Endodermal cell (in vitro differentiated cells): Measurements from ENCODE around the gene C2CD3. TPM values are rescaled to one million over a fixed set of nuclear protein-coding genes. Genes with fewer than 3 reads are reported as not detected.

Source experiments
- DNase-seq: peaks from one replicate; pipeline ENCODE4 v3.0.0-alpha.2; 2017
- H3K27ac ChIP-seq: 2 replicates; pipeline ENCODE4 v1.5.1; 2013; ENCODE audit warnings: mild to moderate bottlenecking, low read depth, low read length, moderate library complexity
- H3K27me3 ChIP-seq: 2 replicates; pipeline ENCODE4 v1.6.1; 2013; ENCODE audit warnings: mild to moderate bottlenecking, low read length, moderate library complexity; ENCODE audit not compliant: insufficient read depth, control insufficient read depth, poor library complexity, severe bottlenecking
- H3K36me3 ChIP-seq: 2 replicates; pipeline ENCODE4 v1.7.0; 2013; ENCODE audit warnings: mild to moderate bottlenecking, low read length, moderate library complexity; ENCODE audit not compliant: control insufficient read depth, insufficient read depth
- H3K4me1 ChIP-seq: one replicate; pipeline ENCODE4 v1.7.0; 2013; ENCODE audit warnings: low read length; ENCODE audit not compliant: control insufficient read depth, insufficient read depth
- H3K4me3 ChIP-seq: 2 replicates; pipeline ENCODE4 v1.5.1; 2013; ENCODE audit warnings: mild to moderate bottlenecking, low read length, moderate library complexity
- H3K9ac ChIP-seq: 2 replicates; pipeline ENCODE4 v1.6.1; 2013; ENCODE audit warnings: mild to moderate bottlenecking, low read length, moderate library complexity; ENCODE audit not compliant: poor library complexity, severe bottlenecking; ENCODE audit errors: extremely low read depth
- H3K9me3 ChIP-seq: 2 replicates; pipeline ENCODE4 v1.6.1; 2013; ENCODE audit warnings: mild to moderate bottlenecking, low read length, moderate library complexity; ENCODE audit not compliant: control insufficient read depth
- H3K27ac Mint-ChIP-seq: 2 replicates; pipeline ENCODE4 v1.8.0; 2020; ENCODE audit warnings: mixed read lengths
- H3K27me3 Mint-ChIP-seq: 2 replicates; pipeline ENCODE4 v1.8.0; 2021; ENCODE audit warnings: mild to moderate bottlenecking, mixed read lengths; ENCODE audit not compliant: insufficient read depth
- H3K36me3 Mint-ChIP-seq: 2 replicates; pipeline ENCODE4 v1.8.0; 2020; ENCODE audit warnings: low read depth, mixed read lengths
- H3K4me1 Mint-ChIP-seq: 2 replicates; pipeline ENCODE4 v1.8.0; 2020; ENCODE audit warnings: mixed read lengths
- H3K4me3 Mint-ChIP-seq: 2 replicates; pipeline ENCODE4 v1.8.0; 2020; ENCODE audit warnings: mild to moderate bottlenecking, moderate library complexity, mixed read lengths
- H3K9me3 Mint-ChIP-seq: 2 replicates; pipeline ENCODE4 v1.8.0; 2020; ENCODE audit warnings: mild to moderate bottlenecking, mixed read lengths
- CTCF ChIP-seq: fragments of 200-600 bp; sonication (generic); conservative IDR thresholded peaks from 2 replicates; pipeline ENCODE4 v1.5.0; 2021; ENCODE audit warnings: antibody characterized with exemption, mild to moderate bottlenecking
- WGBS, 2 experiments: methylation state at CpG; one replicate each; pipeline versions ENCODE4 v1.1.5 to v1.1.7; 2013; ENCODE audit warnings: missing lambda C conversion rate in 2 of 2, mixed read lengths in 1 of 2; ENCODE audit not compliant: insufficient coverage in 1 of 2, insufficient read length in 1 of 2; 5-methylcytosine and 5-hydroxymethylcytosine counted together
- total RNA-seq, 2 donors: library from RNA; stranded (reverse); fragmentation: NEBNext Ultra II Directional in 1 of 2; extraction: Animal tissue kit (Norgen Biotek cat#: 25700) in 1 of 2; gene quantifications; 2 replicates in 1 of 2; 3 replicates in 1 of 2; pipeline ENCODE4 v1.2.1, GENCODE V29; 2021

The C2CD3 gene
- total RNA-seq, 2 donors from 2014 or later = 31.0 to 34.2 TPM

- H3K27ac ChIP-seq = no peak overlapping the region
- H3K36me3 ChIP-seq = peaks cover 35% of the 10 kb centered on the region
- DNase-seq = no peak
- Mint-ChIP-seq H3K36me3 (peaks cover 25% of the 10 kb centered on the region), H3K4me3 (no peak overlapping the region), H3K4me1 (peaks cover 3% of the 10 kb centered on the region), H3K27ac (no peak overlapping the region), H3K9me3 (no peaks in the 10 kb centered on the region), H3K27me3 (no peaks in the 10 kb centered on the region)
- H3K27me3 ChIP-seq = no peaks in the 10 kb centered on the region
- no peaks in the 10 kb centered on the region for H3K9me3 ChIP-seq
- peak overlapping the region; percentile 86 for H3K4me3 ChIP-seq
- WGBS, 2 experiments = 77 to 84% methylated on average over 2 to 3 of the region's 3 CpGs
- no peak overlapping the region for H3K9ac ChIP-seq
- TF ChIP-seq CTCF = no peak
- peaks cover 9% of the 10 kb centered on the region for H3K4me1 ChIP-seq
These were observed 2.0 kb downstream of the C2CD3 start for GRCh38 chr11:74168838-74169237.

- no peak overlapping the region for H3K4me3 Mint-ChIP-seq
- H3K27me3 ChIP-seq = no peaks in the 10 kb centered on the region
- no peak for TF ChIP-seq CTCF
- no peak overlapping the region for H3K27ac Mint-ChIP-seq
- peaks cover 45% of the 10 kb centered on the region for H3K36me3 ChIP-seq
- no peak overlapping the region for H3K27ac ChIP-seq
- peaks cover 33% of the 10 kb centered on the region for H3K36me3 Mint-ChIP-seq
- no peak for DNase-seq
- no peaks in the 10 kb centered on the region for H3K9me3 ChIP-seq
- H3K4me1 ChIP-seq = no peaks in the 10 kb centered on the region
- H3K4me3 ChIP-seq = no peak overlapping the region
- 91 to 100% methylated on average over 2 of the region's 2 CpGs for WGBS, 2 experiments
- no peak overlapping the region for H3K9ac ChIP-seq
- no peaks in the 10 kb centered on the region for H3K9me3 Mint-ChIP-seq
- H3K4me1 Mint-ChIP-seq = no peaks in the 10 kb centered on the region
- H3K27me3 Mint-ChIP-seq = no peaks in the 10 kb centered on the region
These were observed 7.9 kb downstream of the C2CD3 start for GRCh38 chr11:74162681-74163467.

DNA sequence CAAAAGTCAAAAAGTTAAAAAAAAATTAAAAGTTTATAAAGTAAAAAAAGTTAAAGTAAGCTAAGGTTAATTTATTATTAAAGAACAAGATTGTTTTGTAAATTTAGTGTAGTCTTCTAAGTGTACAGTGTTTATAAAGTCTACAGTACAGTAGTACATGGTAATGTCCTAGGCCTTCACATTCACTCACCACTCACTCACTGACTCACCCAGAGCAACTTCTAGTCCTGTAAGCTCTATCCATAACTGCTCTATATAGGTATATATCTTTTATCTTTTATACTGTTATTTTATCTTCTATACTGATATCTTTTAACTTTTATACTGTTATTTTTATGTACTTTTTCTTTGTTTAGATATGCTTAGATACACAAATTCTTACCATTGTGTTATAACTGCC is 11.2 kb downstream of the C2CD3 start:
- Histone ChIP-seq H3K4me1 (no peaks in the 10 kb centered on the region), H3K27me3 (no peaks in the 10 kb centered on the region), H3K9me3 (no peaks in the 10 kb centered on the region), H3K36me3 (peaks cover 19% of the 10 kb centered on the region), H3K27ac (no peak overlapping the region), H3K4me3 (no peak overlapping the region), H3K9ac (no peak overlapping the region)
- no peak for TF ChIP-seq CTCF
- H3K27me3 Mint-ChIP-seq = no peaks in the 10 kb centered on the region
- peaks cover 21% of the 10 kb centered on the region for H3K36me3 Mint-ChIP-seq
- no peak overlapping the region for H3K4me3 Mint-ChIP-seq
- H3K27ac Mint-ChIP-seq = no peak overlapping the region
- no peaks in the 10 kb centered on the region for H3K4me1 Mint-ChIP-seq
- DNase-seq = no peak
- H3K9me3 Mint-ChIP-seq = no peaks in the 10 kb centered on the region
